GM13977 (cell line): ENCODE results near the gene POLR1C.

Source experiments
- DNase-seq: peaks from one replicate; pipeline ENCODE4 v3.0.0; 2012; ENCODE audit warnings: low spot score
- in situ Hi-C: fragments of 300-500 bp; cut with MboI; formaldehyde crosslinking; loops from one replicate; pipeline ENCODE4 v1.12.0; 2022; ENCODE audit warnings: low sequenced_read_pairs, low pct_unique_long_range_greater_than_20kb, mixed read lengths, inconsistent platforms; ENCODE audit not compliant: unreplicated experiment
- TF ChIP-seq, protein P1 (sequence below): IDR thresholded peaks from 2 replicates; pipeline ENCODE4 v1.5.1; 2012; ENCODE audit warnings: mild to moderate bottlenecking, control low read depth; ENCODE audit not compliant: insufficient read depth; ENCODE audit errors: extremely low read depth, missing control alignments

The POLR1C gene

DNA sequence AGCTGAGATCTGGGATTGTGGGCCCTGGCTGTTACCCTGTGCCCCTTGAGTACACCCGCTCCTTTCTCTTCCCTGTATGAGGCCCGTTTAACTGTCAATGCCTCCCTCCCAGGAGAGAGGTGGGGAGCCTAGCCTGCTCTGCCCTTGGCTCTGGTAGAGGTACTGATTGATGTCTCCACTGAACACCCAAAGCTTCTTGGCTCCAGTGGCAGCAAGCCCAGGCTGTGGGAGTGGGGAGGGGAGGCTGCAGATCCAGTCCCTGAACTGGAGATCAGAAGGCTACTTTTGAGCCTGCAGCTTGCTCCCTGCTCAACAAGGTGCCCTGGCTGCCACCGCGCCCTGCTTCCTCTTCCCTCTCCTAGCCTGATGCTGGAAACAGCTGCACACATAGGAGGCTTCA is 14.2 kb upstream of the POLR1C start:
- TF ChIP-seq, protein P1, sequence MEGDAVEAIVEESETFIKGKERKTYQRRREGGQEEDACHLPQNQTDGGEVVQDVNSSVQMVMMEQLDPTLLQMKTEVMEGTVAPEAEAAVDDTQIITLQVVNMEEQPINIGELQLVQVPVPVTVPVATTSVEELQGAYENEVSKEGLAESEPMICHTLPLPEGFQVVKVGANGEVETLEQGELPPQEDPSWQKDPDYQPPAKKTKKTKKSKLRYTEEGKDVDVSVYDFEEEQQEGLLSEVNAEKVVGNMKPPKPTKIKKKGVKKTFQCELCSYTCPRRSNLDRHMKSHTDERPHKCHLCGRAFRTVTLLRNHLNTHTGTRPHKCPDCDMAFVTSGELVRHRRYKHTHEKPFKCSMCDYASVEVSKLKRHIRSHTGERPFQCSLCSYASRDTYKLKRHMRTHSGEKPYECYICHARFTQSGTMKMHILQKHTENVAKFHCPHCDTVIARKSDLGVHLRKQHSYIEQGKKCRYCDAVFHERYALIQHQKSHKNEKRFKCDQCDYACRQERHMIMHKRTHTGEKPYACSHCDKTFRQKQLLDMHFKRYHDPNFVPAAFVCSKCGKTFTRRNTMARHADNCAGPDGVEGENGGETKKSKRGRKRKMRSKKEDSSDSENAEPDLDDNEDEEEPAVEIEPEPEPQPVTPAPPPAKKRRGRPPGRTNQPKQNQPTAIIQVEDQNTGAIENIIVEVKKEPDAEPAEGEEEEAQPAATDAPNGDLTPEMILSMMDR: no peak
- in situ Hi-C loops: loop anchor here (10.0 kb wide), 1 partner anchor 248 kb away; no protein-coding TSS in a partner anchor
- no peak for DNase-seq

DNA sequence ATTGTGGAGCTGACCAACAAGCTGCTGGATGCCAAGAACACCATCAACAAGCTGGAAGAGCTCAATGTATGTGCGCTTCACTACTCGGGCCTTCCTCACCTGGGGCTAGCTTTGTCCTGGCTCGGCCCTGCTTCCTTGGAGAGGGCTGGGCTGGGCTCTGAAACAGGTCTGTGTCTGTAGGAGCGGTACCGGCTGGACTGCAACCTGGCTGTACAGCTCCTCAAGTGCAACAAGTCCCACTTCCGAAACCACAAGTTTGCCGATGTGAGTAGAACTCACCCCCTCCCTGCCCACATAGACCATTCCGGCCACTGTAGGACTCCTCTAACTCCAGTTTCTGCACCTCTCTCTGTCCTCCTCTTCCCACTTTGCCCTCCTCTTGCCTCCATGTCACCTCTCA is 13.4 kb upstream of the POLR1C start:
- TF ChIP-seq, protein P1: no peak
- DNase-seq: no peak
- in situ Hi-C loops: loop anchor here (10.0 kb wide), 1 partner anchor 249 kb away; no protein-coding TSS in a partner anchor

DNA sequence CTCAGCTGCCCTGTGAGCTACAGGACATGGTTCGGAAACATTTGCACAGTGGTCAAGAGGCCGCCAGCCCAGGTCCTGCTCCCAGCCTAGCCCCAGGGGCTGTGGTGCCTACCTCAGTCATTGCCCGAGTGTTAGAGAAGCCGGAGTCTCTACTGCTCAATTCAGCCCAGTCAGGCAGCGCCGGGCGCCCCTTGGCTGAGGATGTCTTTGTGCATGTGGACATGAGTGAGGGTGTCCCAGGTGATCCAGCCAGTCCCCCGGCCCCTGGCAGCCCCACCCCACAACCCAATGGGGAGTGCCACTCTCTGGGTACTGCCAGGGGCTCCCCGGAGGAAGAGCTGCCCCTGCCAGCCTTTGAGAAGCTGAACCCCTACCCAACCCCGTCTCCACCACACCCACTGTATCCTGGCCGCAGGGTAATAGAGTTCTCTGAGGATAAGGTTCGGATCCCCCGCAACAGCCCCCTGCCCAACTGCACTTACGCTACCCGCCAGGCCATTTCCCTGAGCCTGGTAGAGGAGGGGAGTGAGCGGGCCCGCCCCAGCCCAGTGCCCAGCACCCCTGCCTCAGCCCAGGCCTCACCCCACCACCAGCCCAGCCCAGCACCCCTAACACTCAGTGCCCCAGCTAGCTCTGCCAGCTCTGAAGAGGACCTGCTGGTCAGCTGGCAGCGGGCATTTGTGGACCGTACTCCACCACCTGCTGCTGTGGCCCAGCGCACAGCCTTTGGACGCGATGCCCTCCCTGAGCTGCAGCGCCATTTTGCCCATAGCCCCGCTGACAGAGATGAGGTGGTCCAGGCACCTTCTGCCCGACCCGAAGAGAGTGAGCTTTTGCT is 11.9 kb upstream of the POLR1C start:
- TF ChIP-seq, protein P1: no peak
- DNase-seq: no peak
- in situ Hi-C loops: loop anchor here (10.0 kb wide), 1 partner anchor 250 kb away; no protein-coding TSS in a partner anchor

DNA sequence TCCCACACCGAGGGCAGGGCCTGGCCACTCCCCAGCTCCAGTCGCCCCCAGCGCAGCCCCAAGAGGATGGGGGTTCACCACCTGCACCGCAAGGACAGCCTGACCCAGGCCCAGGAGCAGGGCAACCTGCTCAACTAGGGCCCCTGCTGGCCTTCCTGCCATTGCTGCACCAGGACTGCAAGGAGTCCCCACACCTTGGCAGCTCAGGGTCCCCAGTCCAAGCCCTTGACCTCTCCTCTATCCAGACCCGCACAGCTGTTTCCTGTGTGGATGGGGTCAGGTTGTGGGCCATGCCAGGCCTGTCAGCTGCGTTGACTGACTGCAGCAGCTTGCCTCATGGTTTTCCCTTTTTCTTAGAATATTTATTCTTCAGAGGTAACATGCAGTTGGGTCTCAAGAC is 11.2 kb upstream of the POLR1C start:
- DNase-seq: no peak
- in situ Hi-C loops: loop anchor here (10.0 kb wide), 1 partner anchor 251 kb away; no protein-coding TSS in a partner anchor
- TF ChIP-seq, protein P1: no peak

DNA sequence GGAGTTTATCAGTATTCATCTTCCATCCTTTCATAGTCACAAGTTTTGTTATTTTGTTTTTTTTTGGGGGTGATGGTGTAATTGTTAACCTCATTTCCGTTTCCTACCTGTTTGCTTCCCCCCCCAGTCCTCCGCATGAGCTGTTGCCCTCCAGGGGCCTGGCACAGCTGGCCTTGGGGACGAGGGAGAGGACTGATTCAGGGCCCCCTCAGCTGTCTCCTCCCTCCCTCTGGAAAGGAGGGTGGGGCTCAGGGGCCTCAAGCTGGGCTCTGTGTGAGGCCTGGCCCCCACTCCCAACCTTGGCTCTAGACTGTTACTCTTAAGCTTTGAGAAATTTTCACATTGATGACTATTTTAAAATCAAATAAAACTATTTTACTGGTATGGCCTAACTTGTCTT is 10.7 kb upstream of the POLR1C start:
- TF ChIP-seq, protein P1: no peak
- no peak for DNase-seq
- in situ Hi-C loops: loop anchor here (10.0 kb wide), 1 partner anchor 251 kb away; no protein-coding TSS in a partner anchor

DNA sequence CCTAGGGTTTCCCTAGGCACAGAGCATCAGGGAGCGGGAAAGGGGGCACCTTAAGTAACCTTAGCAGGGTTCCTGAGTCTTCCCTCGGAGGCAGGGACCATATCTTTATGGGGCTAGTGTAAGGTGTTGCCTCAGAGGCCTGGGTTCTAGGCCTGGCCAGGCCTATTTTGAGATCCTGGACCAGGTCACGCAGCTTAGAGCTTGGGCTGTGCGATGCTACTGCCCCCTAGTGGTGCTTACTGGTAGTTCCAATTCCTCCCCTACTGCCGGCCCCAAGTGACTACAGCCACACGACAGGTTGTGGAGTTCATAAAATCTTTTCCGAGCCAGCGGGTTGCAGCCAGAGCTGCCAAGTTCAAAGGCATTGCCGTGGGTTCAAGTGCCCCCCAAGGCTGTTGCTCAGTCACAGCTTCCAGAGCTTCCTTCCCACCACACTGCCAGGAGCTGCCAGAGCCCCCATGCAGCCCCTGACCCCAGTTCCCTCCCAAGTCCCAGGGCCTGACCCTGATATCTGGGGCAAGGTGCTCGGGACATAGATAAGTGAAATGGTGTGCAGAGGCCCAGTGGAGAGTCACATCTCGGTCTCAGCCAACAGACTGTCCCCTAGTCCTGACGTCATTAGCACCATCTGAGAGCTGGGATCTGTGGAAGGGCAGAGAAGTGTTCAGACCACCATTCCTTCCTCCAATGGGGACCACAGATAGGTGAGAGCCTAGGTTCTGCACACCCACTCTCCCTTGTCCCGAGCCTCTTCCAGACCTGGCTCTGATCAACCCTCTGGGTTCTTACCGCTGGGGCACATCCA is 10.0 kb upstream of the POLR1C start:
- peak; percentile 89 for DNase-seq
- in situ Hi-C loops: loop anchor here (10.0 kb wide), 1 partner anchor 252 kb away; no protein-coding TSS in a partner anchor
- TF ChIP-seq, protein P1: peak; percentile 90
